Thyroid gland (tissue), 4 donors: ENCODE measurements around the gene PCDHA4.

ENCODE experiments used
- CTCF ChIP-seq, 6 experiments: fragments of 200-600 bp in 3 of 6; fragments of 450-650 bp in 3 of 6; sonication (generic) in 3 of 6; IDR thresholded peaks; one replicate each; pipeline ENCODE4 v1.5.1; 2016 to 2019; ENCODE audit warnings: antibody characterized with exemption in 6 of 6, mild to moderate bottlenecking in 2 of 6, inconsistent platforms in 1 of 6, moderate library complexity in 1 of 6
- POLR2A ChIP-seq, 2 donors: fragments of 450-650 bp; IDR thresholded peaks; one replicate each; pipeline ENCODE4 v1.6.1; 2017; ENCODE audit warnings: antibody characterized with exemption in 2 of 2, mild to moderate bottlenecking in 2 of 2, moderate library complexity in 1 of 2

GRCh38 chr5:140801494-140801841 is 5.4 kb upstream of the PCDHA4 start:
- TF ChIP-seq POLR2A (IDR thresholded peaks at IDR 0.05) = no peak
- TF ChIP-seq CTCF (IDR thresholded peaks at IDR 0.05) = peak in 3 of 6 experiments; percentile 9 to 34 (median 27)
